GM19438 (cell line): Measurements from ENCODE around the gene C1R.
"Not testable (repeated sequence)": the region's sequence is repeated elsewhere in the genome, so short reads cannot be mapped to it uniquely, and the experiment has no call there.

Experiments used
- ATAC-seq: cut with Tn5 transposase; IDR thresholded peaks from one replicate; pipeline ENCODE4 v1.9.1; 2021; ENCODE audit warnings: low read depth; ENCODE audit not compliant: unreplicated experiment

C1R gene

GRCh38 chr12:7045913-7046312, 46.3 kb downstream of the C1R start:
- no peak for ATAC-seq

- no peak for ATAC-seq
These were observed 49.4 kb downstream of the C1R start for GRCh38 chr12:7042842-7043241.

- ATAC-seq, result no peak
These were observed 52.8 kb downstream of the C1R start for GRCh38 chr12:7039403-7039802.

- no peak for ATAC-seq
These were observed 53.7 kb downstream of the C1R start for GRCh38 chr12:7038591-7038990.

GRCh38 chr12:7037411-7037810, 54.8 kb downstream of the C1R start:
- not testable (repeated sequence) for ATAC-seq

GRCh38 chr12:7035463-7035862, 56.8 kb downstream of the C1R start:
- ATAC-seq, result no peak

GRCh38 chr12:7034464-7034863, 57.8 kb downstream of the C1R start:
- no peak for ATAC-seq

GRCh38 chr12:7032990-7033389, 59.3 kb downstream of the C1R start:
- no peak for ATAC-seq

- no peak for ATAC-seq
These were observed 60.9 kb downstream of the C1R start for GRCh38 chr12:7031306-7031705.
